Stomach (tissue), 4 donors: Measurements from ENCODE around the gene AGMO.

Source experiments
- CTCF ChIP-seq, 7 experiments: fragments of 450-650 bp in 4 of 7; fragments of 200-600 bp in 3 of 7; sonication (generic) in 3 of 7; IDR thresholded peaks; one replicate each; pipeline ENCODE4 v1.5.1; 2016 to 2019; ENCODE audit warnings: antibody characterized with exemption in 7 of 7, control low read depth in 2 of 7, mild to moderate bottlenecking in 1 of 7
- POLR2A ChIP-seq, 4 donors: fragments of 450-650 bp; IDR thresholded peaks; one replicate each; pipeline ENCODE4 v1.6.1; 2016; ENCODE audit warnings: antibody characterized with exemption in 4 of 4, control low read depth in 2 of 4, mild to moderate bottlenecking in 1 of 4, moderate library complexity in 1 of 4

GRCh38 chr7:15315678-15316077 lies 246.1 kb downstream of the AGMO start:
- TF ChIP-seq POLR2A (IDR thresholded peaks at IDR 0.05), result no peak
- TF ChIP-seq CTCF (IDR thresholded peaks at IDR 0.05), result no peak
